Activated CD4-positive, alpha-beta T cell treated with anti-CD3 and anti-CD28 coated beads for 36 hours (primary cell): ENCODE data around the gene PRICKLE1. TPM values are rescaled to one million over a fixed set of nuclear protein-coding genes. Genes with fewer than 3 reads are reported as not detected.

Source experiments
- ATAC-seq: fragments of 200-7000 bp; cut with Tn5 transposase; one replicate; pipeline ENCODE4 v1.10.0; 2021; ENCODE audit warnings: mild to moderate bottlenecking, moderate library complexity
- CTCF ChIA-PET: fragments of 350-600 bp; sonication (Branson Sonifier 250); formaldehyde crosslinking; loops from one replicate; lab custom pipeline; 2021; ENCODE audit warnings: antibody characterized with exemption; lab: Charles Lee
- POLR2A ChIA-PET: fragments of 350-600 bp; sonication (Branson Sonifier 250); formaldehyde crosslinking; loops from one replicate; lab custom pipeline; 2021; ENCODE audit warnings: antibody characterized with exemption, inconsistent platforms; lab: Charles Lee
- DNase-seq: peaks from one replicate; pipeline ENCODE4 v3.0.0-alpha.2; 2020
- H3K27ac Mint-ChIP-seq: one replicate; pipeline ENCODE4 v1.8.0; 2021; ENCODE audit warnings: mixed read lengths
- H3K27me3 Mint-ChIP-seq: one replicate; pipeline ENCODE4 v1.8.0; 2021; ENCODE audit warnings: mixed read lengths
- H3K36me3 Mint-ChIP-seq: one replicate; pipeline ENCODE4 v1.8.0; 2021; ENCODE audit warnings: low read depth, mixed read lengths
- H3K4me1 Mint-ChIP-seq: one replicate; pipeline ENCODE4 v1.8.0; 2021; ENCODE audit warnings: mixed read lengths
- H3K4me3 Mint-ChIP-seq: one replicate; pipeline ENCODE4 v1.8.0; 2021; ENCODE audit warnings: mild to moderate bottlenecking, moderate library complexity, mixed read lengths
- H3K9me3 Mint-ChIP-seq: one replicate; pipeline ENCODE4 v1.8.0; 2021; ENCODE audit warnings: low read depth, mixed read lengths
- intact Hi-C, 2 experiments: fragments of 100-400 bp; cut with DNase I in 1 of 2; cut with micrococcal nuclease in 1 of 2; formaldehyde crosslinking; loops; one replicate each; pipeline versions ENCODE4 v1.14.2 to v1.15.1; 2022 to 2024; cut with DNase I, micrococcal nuclease
- total RNA-seq, 2 experiments: library from RNA; stranded (reverse); gene quantifications; one replicate each; pipeline ENCODE4 v1.2.3, GENCODE V29; 2021

Gene PRICKLE1
- total RNA-seq, 2 experiments from 2014 or later = 0.21 to 0.30 TPM

GRCh38 chr12:42587601-42588523, 1.7 kb downstream of the PRICKLE1 start:
- intact Hi-C loops = loop anchor here in 1 of 2 experiments (5.0 kb wide), 1 partner anchor 106 kb away; no protein-coding TSS in a partner anchor
- Mint-ChIP-seq H3K27me3 (peaks cover 43% of the 10 kb centered on the region), H3K9me3 (no peaks in the 10 kb centered on the region), H3K4me3 (no peak overlapping the region), H3K27ac (no peak overlapping the region), H3K4me1 (peaks cover 16% of the 10 kb centered on the region), H3K36me3 (no peaks in the 10 kb centered on the region)
- ATAC-seq = no peak
- no peak for DNase-seq
- ChIA-PET POLR2A (no interaction called here), CTCF (no interaction called here)

DNA sequence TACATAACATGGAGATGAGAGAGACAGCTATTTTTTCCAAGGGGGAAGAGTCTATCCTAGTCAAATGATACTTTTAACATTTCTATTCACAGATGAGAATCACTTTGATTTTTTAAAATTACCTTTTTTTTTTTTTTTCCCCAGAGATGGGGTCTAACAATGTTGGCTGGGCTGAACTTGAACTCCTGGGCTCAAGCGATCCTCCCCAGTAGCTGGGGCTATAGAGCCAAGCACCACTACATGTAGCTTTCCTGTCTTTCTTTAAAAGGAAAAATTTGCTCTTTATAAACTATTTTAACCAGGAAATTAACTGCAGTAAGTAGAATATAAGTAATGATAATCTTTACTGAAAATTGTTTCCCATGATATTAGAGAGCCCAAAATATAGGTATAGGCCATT, 3.3 kb downstream of the PRICKLE1 start:
- ATAC-seq = no peak
- Mint-ChIP-seq H3K4me3 (no peak overlapping the region), H3K4me1 (peaks cover 16% of the 10 kb centered on the region), H3K27ac (no peak overlapping the region), H3K9me3 (no peaks in the 10 kb centered on the region), H3K27me3 (peaks cover 40% of the 10 kb centered on the region), H3K36me3 (no peaks in the 10 kb centered on the region)
- intact Hi-C loops = loop anchor here in 1 of 2 experiments (5.0 kb wide), 1 partner anchor 104 kb away; no protein-coding TSS in a partner anchor
- DNase-seq = no peak
- ChIA-PET POLR2A (no interaction called here), CTCF (interaction anchor here (0.6 to 0.8 kb wide), 2 partner anchors 31 to 110 kb away, joined by 3 read pairs; no protein-coding TSS in a partner anchor)

DNA sequence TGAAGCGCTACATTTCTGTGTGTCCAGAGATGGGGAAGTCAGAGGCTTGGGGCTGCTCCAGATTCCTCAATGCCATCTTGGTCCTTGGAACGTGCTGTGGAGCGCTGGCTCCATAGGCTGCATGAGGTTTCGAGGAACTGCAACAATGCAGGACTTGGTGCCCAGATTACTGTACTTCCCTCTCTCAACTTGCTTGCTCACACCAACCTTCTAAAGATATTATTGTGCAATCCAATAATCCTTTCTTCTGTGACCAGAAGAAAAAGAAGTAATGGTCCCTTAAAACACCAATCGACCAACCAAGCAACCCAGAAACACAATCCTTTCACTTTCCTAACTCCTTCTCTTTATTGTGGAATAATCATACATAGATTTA, 3.7 kb downstream of the PRICKLE1 start:
- Mint-ChIP-seq H3K4me1 (peaks cover 14% of the 10 kb centered on the region), H3K27ac (no peak overlapping the region), H3K36me3 (no peaks in the 10 kb centered on the region), H3K27me3 (peaks cover 38% of the 10 kb centered on the region), H3K9me3 (no peaks in the 10 kb centered on the region), H3K4me3 (no peak overlapping the region)
- ChIA-PET CTCF (interaction anchor here (0.6 to 0.8 kb wide), 2 partner anchors 30 to 109 kb away, joined by 3 read pairs; no protein-coding TSS in a partner anchor), POLR2A (no interaction called here)
- ATAC-seq (no peak), DNase-seq (no peak)
- intact Hi-C loops = loop anchor here in 1 of 2 experiments (5.0 kb wide), 1 partner anchor 104 kb away; no protein-coding TSS in a partner anchor

DNA sequence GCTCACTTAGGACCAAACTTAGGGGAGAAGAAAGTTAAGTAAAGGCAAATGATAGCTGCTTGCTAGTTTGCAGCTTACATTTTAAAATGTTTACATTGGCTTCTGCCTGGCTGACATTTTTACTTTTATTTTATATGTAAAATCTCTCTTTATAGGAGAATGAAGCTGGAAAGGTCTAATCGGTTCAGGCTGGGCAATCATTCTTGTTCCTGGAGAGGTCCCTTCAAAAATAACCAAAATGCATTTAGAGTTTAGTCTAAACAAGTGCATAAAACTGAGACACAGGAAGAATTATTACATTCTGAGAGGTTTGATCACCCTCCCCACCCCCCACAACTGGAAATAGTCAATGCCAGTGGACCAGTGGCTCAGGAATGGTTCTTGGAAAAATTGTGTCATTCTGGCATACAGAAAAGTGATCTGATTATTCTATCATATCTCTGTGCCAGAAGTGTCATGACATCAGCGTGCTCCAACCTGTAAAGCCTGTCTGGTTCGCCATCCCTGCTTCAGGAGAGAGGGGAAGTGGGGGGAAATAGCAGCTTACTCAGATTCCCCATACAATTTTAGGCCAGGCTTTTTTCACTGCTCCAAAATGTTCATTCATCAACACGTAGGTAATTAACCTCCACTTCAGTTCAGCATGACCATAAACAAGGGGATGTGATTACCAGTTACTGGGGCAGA, 4.2 kb downstream of the PRICKLE1 start:
- Mint-ChIP-seq H3K36me3 (no peaks in the 10 kb centered on the region), H3K4me1 (peaks cover 9% of the 10 kb centered on the region), H3K27ac (no peak overlapping the region), H3K9me3 (no peaks in the 10 kb centered on the region), H3K4me3 (no peak overlapping the region), H3K27me3 (peaks cover 36% of the 10 kb centered on the region)
- CTCF ChIA-PET = interaction anchor here (0.7 to 0.8 kb wide), 2 partner anchors 30 to 357 kb away, joined by 3 read pairs; no protein-coding TSS in a partner anchor
- intact Hi-C loops = loop anchor here in 1 of 2 experiments (5.0 kb wide), 1 partner anchor 103 kb away; no protein-coding TSS in a partner anchor
- DNase-seq (no peak), ATAC-seq (no peak)
- POLR2A ChIA-PET = no interaction called here

- peaks cover 33% of the 10 kb centered on the region for H3K27me3 Mint-ChIP-seq
- H3K9me3 Mint-ChIP-seq = no peaks in the 10 kb centered on the region
- intact Hi-C loops = loop anchor here in 1 of 2 experiments (5.0 kb wide), 1 partner anchor 102 kb away; no protein-coding TSS in a partner anchor
- no peak overlapping the region for H3K27ac Mint-ChIP-seq
- ATAC-seq (no peak), DNase-seq (no peak)
- ChIA-PET CTCF (interaction anchor here (0.7 kb wide), 1 partner anchor 357 kb away, joined by 3 read pairs; no protein-coding TSS in a partner anchor), POLR2A (no interaction called here)
- no peak overlapping the region for H3K4me3 Mint-ChIP-seq
- peaks cover 6% of the 10 kb centered on the region for H3K4me1 Mint-ChIP-seq
- H3K36me3 Mint-ChIP-seq = no peaks in the 10 kb centered on the region
These were observed 4.9 kb downstream of the PRICKLE1 start for GRCh38 chr12:42584651-42585111.

- no peak for DNase-seq
- no peak overlapping the region for H3K27ac Mint-ChIP-seq
- H3K27me3 Mint-ChIP-seq = peaks cover 28% of the 10 kb centered on the region
These were observed 6.5 kb downstream of the PRICKLE1 start for GRCh38 chr12:42583016-42583415.

DNA sequence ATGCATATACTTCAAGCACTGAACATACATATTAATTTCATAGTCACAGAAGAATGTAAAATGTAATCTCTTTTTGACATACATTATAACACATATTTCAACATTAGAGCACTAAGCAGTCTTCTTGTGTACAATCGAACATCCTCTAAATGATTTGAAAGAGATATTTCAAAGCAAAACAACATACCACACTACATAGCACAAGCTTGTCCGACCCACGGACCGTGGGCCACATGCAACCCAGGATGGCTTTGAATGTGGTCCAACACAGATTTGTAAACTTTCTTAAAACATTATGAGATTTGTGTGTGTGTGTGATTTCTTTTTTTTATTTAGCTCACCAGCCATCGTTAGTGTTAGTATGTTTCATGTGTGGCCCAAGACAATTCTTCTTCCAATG, 7.0 kb downstream of the PRICKLE1 start:
- no peaks in the 10 kb centered on the region for H3K36me3 Mint-ChIP-seq
- no peak overlapping the region for H3K4me3 Mint-ChIP-seq
- ChIA-PET POLR2A (no interaction called here), CTCF (no interaction called here)
- H3K27me3 Mint-ChIP-seq = peaks cover 24% of the 10 kb centered on the region
- intact Hi-C loops = no loop called here
- H3K9me3 Mint-ChIP-seq = no peaks in the 10 kb centered on the region
- DNase-seq (no peak), ATAC-seq (no peak)
- H3K27ac Mint-ChIP-seq = no peak overlapping the region
- H3K4me1 Mint-ChIP-seq = no peaks in the 10 kb centered on the region

More at GRCh38 chr12:42583016-42583415, 6.5 kb downstream of the PRICKLE1 start:
- ChIA-PET CTCF (no interaction called here), POLR2A (no interaction called here)
- Mint-ChIP-seq H3K9me3 (no peaks in the 10 kb centered on the region), H3K4me1 (no peaks in the 10 kb centered on the region), H3K36me3 (no peaks in the 10 kb centered on the region), H3K4me3 (no peak overlapping the region)
- no peak for ATAC-seq
- intact Hi-C loops = no loop called here

DNA sequence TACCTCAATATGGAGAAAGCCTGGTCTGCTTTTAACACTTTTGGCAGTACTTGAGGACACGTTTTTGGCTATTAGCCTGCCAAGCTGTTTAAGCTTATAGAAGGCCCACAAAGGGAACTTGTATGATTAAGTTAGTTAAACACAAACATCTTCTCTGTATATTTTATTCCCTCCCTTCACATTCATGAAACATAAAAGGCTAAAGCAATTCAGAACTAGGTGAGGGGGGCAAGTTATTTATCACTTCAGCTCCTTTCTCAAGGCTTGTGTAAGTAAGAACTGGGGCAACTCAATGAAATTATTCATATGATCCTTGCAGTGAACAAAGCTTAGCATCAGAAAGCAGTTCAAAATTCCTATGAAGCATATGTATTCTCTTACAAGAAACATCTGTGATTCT, 7.5 kb downstream of the PRICKLE1 start:
- ChIA-PET CTCF (no interaction called here), POLR2A (no interaction called here)
- Mint-ChIP-seq H3K27ac (no peak overlapping the region), H3K36me3 (no peaks in the 10 kb centered on the region), H3K9me3 (no peaks in the 10 kb centered on the region), H3K27me3 (peaks cover 21% of the 10 kb centered on the region), H3K4me1 (no peaks in the 10 kb centered on the region), H3K4me3 (no peak overlapping the region)
- ATAC-seq = no peak
- intact Hi-C loops = no loop called here
- DNase-seq = no peak

GRCh38 chr12:42576374-42576773, 13.2 kb downstream of the PRICKLE1 start:
- Mint-ChIP-seq H3K36me3 (no peaks in the 10 kb centered on the region), H3K4me3 (no peak overlapping the region), H3K27ac (no peak overlapping the region), H3K27me3 (peaks cover 12% of the 10 kb centered on the region), H3K9me3 (no peaks in the 10 kb centered on the region), H3K4me1 (no peaks in the 10 kb centered on the region)
- DNase-seq (no peak), ATAC-seq (no peak)
- CTCF ChIA-PET = no interaction called here
- intact Hi-C loops = no loop called here
- POLR2A ChIA-PET = no interaction called here

- intact Hi-C loops = no loop called here
- Mint-ChIP-seq H3K9me3 (no peaks in the 10 kb centered on the region), H3K27me3 (peaks cover 11% of the 10 kb centered on the region), H3K36me3 (no peaks in the 10 kb centered on the region), H3K4me1 (no peaks in the 10 kb centered on the region), H3K27ac (no peak overlapping the region), H3K4me3 (no peak overlapping the region)
- ATAC-seq (no peak), DNase-seq (no peak)
- CTCF ChIA-PET = no interaction called here
- POLR2A ChIA-PET = no interaction called here
These were observed 13.8 kb downstream of the PRICKLE1 start for GRCh38 chr12:42575717-42576116.

GRCh38 chr12:42574851-42575266, 14.7 kb downstream of the PRICKLE1 start:
- Mint-ChIP-seq H3K36me3 (no peaks in the 10 kb centered on the region), H3K4me1 (no peaks in the 10 kb centered on the region), H3K9me3 (no peaks in the 10 kb centered on the region), H3K4me3 (no peak overlapping the region), H3K27ac (no peak overlapping the region), H3K27me3 (peaks cover 8% of the 10 kb centered on the region)
- intact Hi-C loops = no loop called here
- ChIA-PET CTCF (no interaction called here), POLR2A (no interaction called here)
- ATAC-seq (no peak), DNase-seq (no peak)
